GM19240 (cell line): ENCODE results near the gene OXCT2.
A peak's percentile ranks its signal among the peaks of the same experiment; 100 is the strongest.
"Not testable (repeated sequence)": the region's sequence is repeated elsewhere in the genome, so short reads cannot be mapped to it uniquely, and the experiment has no call there.

Experiments used
- DNase-seq: peaks from one replicate; pipeline ENCODE4 v3.0.0; 2011; ENCODE audit warnings: low spot score; ENCODE audit not compliant: insufficient read length

The OXCT2 gene

DNA sequence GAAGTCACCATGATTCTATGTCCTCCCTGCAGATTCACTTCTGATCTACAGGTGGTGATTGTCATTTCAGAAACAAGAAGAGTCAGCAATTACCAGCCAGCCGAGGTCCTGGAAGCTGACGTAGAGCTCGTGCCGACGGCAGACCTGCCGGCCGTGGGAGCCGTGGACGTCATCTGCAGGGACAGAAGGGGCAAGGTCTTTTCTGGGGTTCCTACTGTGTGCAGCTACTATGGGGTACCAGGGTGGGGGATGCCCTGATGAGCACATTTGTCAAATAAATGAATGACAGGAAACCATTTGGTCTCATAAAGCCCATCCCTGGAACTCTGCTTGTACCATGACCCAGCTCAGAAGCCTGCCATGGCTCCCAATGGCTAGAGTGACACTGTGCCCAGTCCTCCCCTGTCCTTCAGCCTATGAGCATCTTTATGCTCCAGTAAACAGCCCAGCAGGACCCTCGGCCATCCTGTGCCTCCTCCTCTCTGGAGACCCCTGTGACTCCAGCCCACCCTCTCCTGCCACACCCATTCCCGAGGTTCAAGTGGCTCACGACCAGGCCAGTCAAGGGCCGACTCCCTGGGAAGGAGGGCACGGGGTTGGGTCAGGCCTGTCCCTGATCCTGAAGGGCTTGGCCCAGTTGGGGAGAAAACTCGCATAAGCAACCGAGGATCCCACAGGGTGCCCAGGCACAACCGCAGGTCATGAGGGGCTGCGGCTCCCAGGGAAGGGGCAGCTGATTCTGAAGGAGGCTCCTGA, 7.4 kb downstream of the OXCT2 start:
- not testable (repeated sequence) for DNase-seq

GRCh38 chr1:39762550-39763540, 8.3 kb downstream of the OXCT2 start:
- DNase-seq, result no peak

- DNase-seq, result no peak
These were observed 9.4 kb downstream of the OXCT2 start for GRCh38 chr1:39761557-39762260.

GRCh38 chr1:39761016-39761415, 10.1 kb downstream of the OXCT2 start:
- DNase-seq, result no peak

GRCh38 chr1:39760074-39761008, 10.8 kb downstream of the OXCT2 start:
- no peak for DNase-seq

DNA sequence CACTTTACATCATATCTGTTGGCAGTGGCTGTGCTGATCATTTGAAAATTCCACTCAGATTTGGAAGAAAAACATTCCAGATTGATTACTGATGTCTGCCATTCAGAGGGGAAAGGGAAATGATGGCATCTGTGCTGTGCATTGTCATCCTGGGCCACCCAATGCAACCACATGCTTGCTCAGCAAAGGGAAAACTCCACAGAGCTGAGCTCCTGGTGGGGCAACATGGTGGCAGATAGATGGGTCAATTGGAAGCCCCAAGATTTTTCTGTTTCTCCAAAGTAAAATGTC, 11.8 kb downstream of the OXCT2 start:
- no peak for DNase-seq

DNA sequence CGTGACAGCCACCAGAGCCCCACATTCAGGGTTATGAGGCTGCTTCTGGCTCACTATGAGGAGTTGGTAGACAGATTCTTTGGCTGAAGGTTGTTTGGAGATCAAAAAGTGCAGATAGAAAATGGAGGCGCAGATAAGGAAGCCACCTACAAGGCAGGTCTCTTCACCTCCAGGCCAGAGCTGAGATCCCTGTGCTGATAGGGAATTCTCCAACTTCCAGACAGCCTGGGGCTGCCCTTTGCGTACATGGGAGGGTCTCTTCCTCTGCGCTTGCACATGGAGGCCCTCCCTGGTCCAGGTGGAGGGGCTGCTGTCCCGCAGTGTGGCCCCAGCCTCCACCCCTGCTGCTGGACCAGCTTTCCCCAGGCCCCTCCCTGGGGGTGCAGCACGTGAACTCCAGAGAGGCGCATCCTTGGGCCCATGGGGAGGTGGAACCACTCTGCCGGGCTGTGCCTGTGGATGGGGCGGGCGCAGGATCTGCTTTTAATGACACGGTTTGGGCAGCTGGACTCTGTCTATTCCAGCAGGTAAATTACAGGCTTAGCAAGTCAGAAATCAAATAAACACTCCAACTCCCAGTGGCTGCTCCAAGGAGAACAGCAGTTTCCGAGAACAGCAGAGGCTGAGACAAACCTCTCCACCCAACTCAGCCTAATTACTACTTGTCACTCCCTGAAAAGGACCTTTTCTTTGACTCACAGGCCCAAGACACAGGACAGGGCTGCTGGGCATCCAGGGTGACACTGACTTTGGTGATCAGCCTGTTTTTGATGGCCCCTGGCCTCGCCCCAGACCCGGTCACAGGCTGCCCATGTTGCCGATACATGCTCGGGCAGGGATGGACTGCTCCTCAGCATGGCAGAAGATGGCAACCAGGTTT, 12.4 kb downstream of the OXCT2 start:
- DNase-seq, result no peak

- DNase-seq, result no peak
These were observed 13.6 kb downstream of the OXCT2 start for GRCh38 chr1:39757501-39757900.

- no peak for DNase-seq
These were observed 15.0 kb downstream of the OXCT2 start for GRCh38 chr1:39755965-39756659.

- DNase-seq, result no peak
These were observed 16.1 kb downstream of the OXCT2 start for GRCh38 chr1:39754906-39755504.

- DNase-seq, result no peak
These were observed 17.1 kb downstream of the OXCT2 start for GRCh38 chr1:39754026-39754570.

DNA sequence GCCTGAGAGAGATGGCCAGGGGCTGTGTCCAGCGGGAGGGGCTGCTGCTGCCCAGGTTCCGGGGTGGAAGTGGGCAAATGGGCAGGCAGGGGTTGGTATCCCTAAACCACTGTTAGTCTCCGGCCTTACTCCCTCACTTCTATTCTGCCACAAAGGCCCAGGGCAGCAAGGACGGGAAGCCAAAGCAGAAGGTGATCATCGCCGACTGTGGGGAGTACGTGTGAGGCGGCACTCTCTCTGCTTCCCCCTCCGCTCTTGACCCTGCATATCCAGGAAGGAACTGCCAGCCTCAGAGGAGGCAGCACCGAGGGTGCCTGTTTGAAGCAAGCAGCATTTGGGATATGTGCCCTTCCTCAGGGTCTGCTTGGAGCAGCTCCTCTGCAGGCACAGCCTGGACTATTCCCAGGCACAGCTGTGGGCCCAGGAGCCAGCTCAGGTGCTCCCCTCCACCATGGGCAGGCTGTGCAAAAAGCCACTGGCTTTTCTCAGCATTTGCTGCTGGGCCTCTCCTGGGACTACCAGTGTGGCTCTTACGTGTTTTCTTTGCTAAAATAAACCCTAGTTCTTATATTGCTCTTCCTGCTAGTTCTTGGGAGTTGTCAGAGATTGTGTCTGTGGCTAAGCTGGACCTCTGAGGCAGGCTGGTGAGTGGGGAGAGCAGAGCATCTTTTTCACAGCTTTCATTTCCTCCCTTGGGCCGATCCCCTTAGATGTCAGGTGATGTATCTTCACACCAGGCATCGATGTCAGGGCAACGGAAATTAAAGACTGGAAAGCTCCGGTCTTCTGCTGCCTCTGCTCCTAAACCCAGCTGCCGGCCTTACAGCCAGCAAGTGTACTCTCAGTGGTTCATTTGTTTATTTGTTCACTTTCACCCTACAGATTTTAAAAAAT, 17.8 kb downstream of the OXCT2 start:
- DNase-seq, result no peak

DNA sequence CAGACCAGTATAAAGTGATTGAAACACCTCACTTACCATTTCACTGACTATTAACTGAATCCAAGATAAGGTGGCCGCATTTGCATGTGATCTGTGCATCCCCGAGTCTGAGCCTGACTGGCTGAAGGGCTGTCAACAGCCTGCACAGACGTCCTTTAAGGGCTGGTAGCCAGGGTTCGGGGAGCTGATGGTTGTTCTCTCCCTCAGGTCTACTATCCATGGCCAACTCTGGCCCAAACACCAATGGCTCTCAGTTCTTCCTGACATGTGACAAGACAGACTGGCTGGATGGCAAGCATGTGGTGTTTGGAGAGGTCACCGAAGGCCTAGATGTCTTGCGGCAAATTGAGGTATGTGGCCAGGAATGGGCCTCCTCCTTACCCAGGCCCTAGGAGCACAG, 18.4 kb downstream of the OXCT2 start:
- DNase-seq, result no peak

GRCh38 chr1:39751595-39751994, 19.6 kb downstream of the OXCT2 start:
- DNase-seq, result no peak

- DNase-seq, result no peak
These were observed 26.0 kb downstream of the OXCT2 start for GRCh38 chr1:39745016-39745670.

GRCh38 chr1:39738622-39739366, 32.4 kb downstream of the OXCT2 start, which contains the start of gene PPIE:
TSS of gene PPIE (plus strand) at chr1:39738882. CDS start at chr1:39738901, 19 bp downstream.
- peak; percentile 82 for DNase-seq
